Upper lobe of left lung (tissue), 6 donors: ENCODE results near the gene CLMN. TPM values are rescaled to one million over a fixed set of nuclear protein-coding genes. Genes with fewer than 3 reads are reported as not detected.
A peak's percentile ranks its signal among the peaks of the same experiment; 100 is the strongest.

Source experiments
- ATAC-seq, 2 donors: fragments of 200-7000 bp; cut with Tn5 transposase; one replicate each; pipeline ENCODE4 v1.9.1; 2022; ENCODE audit warnings: mild to moderate bottlenecking in 2 of 2, moderate library complexity in 2 of 2; ENCODE audit not compliant: low FRiP score in 2 of 2
- DNase-seq, 2 donors: peaks; one replicate each; pipeline ENCODE4 v3.0.0-alpha.2; 2019 to 2020
- H3K27ac ChIP-seq, 4 donors: fragments of 200-600 bp; sonication (generic); one replicate each; pipeline ENCODE4 v1.5.1; 2016 to 2019
- H3K27me3 ChIP-seq, 4 donors: fragments of 200-600 bp; sonication (generic); one replicate each; pipeline ENCODE4 v1.5.1; 2017 to 2019
- H3K36me3 ChIP-seq, 4 donors: fragments of 200-600 bp; sonication (generic); one replicate each; pipeline ENCODE4 v1.5.1; 2016 to 2019
- H3K4me1 ChIP-seq, 4 donors: fragments of 200-600 bp; sonication (generic); one replicate each; pipeline ENCODE4 v1.5.1; 2018 to 2019
- H3K4me3 ChIP-seq, 4 donors: fragments of 200-600 bp; sonication (generic); one replicate each; pipeline ENCODE4 v1.5.1; 2017 to 2019; ENCODE audit warnings: mild to moderate bottlenecking in 2 of 4, moderate library complexity in 1 of 4
- H3K9me3 ChIP-seq, 4 donors: fragments of 200-600 bp; sonication (generic); one replicate each; pipeline ENCODE4 v1.5.1; 2018 to 2019
- CTCF ChIP-seq, 6 experiments: fragments of 450-650 bp in 4 of 6; fragments of 200-600 bp in 2 of 6; sonication (generic) in 2 of 6; IDR thresholded peaks; one replicate each; pipeline ENCODE4 v1.5.1; 2016 to 2019; ENCODE audit warnings: antibody characterized with exemption in 6 of 6
- EP300 ChIP-seq, 4 donors: sonication (generic); formaldehyde crosslinking; IDR thresholded peaks; one replicate each; pipeline ENCODE4 v1.5.1; 2017; ENCODE audit warnings: antibody characterized with exemption in 4 of 4, control low read depth in 2 of 4
- POLR2A ChIP-seq, 4 donors: fragments of 450-650 bp; IDR thresholded peaks; one replicate each; pipeline ENCODE4 v1.5.1; 2016 to 2017; ENCODE audit warnings: antibody characterized with exemption in 4 of 4, mild to moderate bottlenecking in 2 of 4
- POLR2AphosphoS5 ChIP-seq, 2 donors: sonication (generic); formaldehyde crosslinking; IDR thresholded peaks; one replicate each; pipeline ENCODE4 v1.5.1; 2017; ENCODE audit warnings: antibody characterized with exemption in 2 of 2
- WGBS, 2 donors: methylation state at CpG; one replicate each; pipeline ENCODE4 v1.1.5; 2017 to 2018; 5-methylcytosine and 5-hydroxymethylcytosine counted together
- total RNA-seq, 6 donors: library from RNA; depleted of rRNA in 4 of 6; stranded (reverse); fragments of >200 nt in 4 of 6; gene quantifications; one replicate each; pipeline versions ENCODE4 v1.1.0 to v1.2.1, GENCODE V29; 2016 to 2021
- donor health status: DM: no; HTN: no; CAD: no; lungs with moderate emphysema.
- donor health status: DM: no; HTN: yes; CAD: no; lungs with severe emphysema.

The CLMN gene
- total RNA-seq, 6 donors from 2014 or later, result 9.7 to 35.5 (median 18.8) TPM

GRCh38 chr14:95257521-95257920 lies 62.2 kb downstream of the CLMN start:
- no peak for ATAC-seq
- 90 to 94% methylated on average over 11 of the region's 11 CpGs for WGBS, 2 donors
- Histone ChIP-seq H3K4me3 (no peak overlapping the region), H3K27ac (no peak overlapping the region), H3K27me3 (no peaks in the 10 kb centered on the region), H3K9me3 (no peaks in the 10 kb centered on the region), H3K36me3 (no peaks in the 10 kb centered on the region), H3K4me1 (peaks cover 5 to 12% (median 6%) of the 10 kb centered on the region in 4 donors)
- no peak for DNase-seq
- TF ChIP-seq CTCF (IDR thresholded peaks at IDR 0.05), result no peak
- TF ChIP-seq POLR2AphosphoS5 (IDR thresholded peaks at IDR 0.05), result no peak
- no peak for TF ChIP-seq POLR2A (IDR thresholded peaks at IDR 0.05)
- no peak for TF ChIP-seq EP300 (IDR thresholded peaks at IDR 0.05)

GRCh38 chr14:95256776-95257060 lies 63.0 kb downstream of the CLMN start:
- no peaks in the 10 kb centered on the region for H3K36me3 ChIP-seq
- H3K27ac ChIP-seq, result no peak overlapping the region
- no peak for ATAC-seq
- H3K9me3 ChIP-seq, result no peaks in the 10 kb centered on the region
- no peak for DNase-seq
- TF ChIP-seq POLR2A (IDR thresholded peaks at IDR 0.05) (no peak), EP300 (IDR thresholded peaks at IDR 0.05) (no peak), CTCF (IDR thresholded peaks at IDR 0.05) (no peak), POLR2AphosphoS5 (IDR thresholded peaks at IDR 0.05) (no peak)
- no peak overlapping the region for H3K4me3 ChIP-seq
- H3K4me1 ChIP-seq, result peaks cover 5 to 12% (median 6%) of the 10 kb centered on the region in 4 donors
- 86 to 87% methylated on average over 3 of the region's 3 CpGs for WGBS, 2 donors
- H3K27me3 ChIP-seq, result no peaks in the 10 kb centered on the region

GRCh38 chr14:95256002-95256775 lies 63.5 kb downstream of the CLMN start:
- H3K27ac ChIP-seq, result no peak overlapping the region
- no peak overlapping the region for H3K4me3 ChIP-seq
- no peak for TF ChIP-seq POLR2AphosphoS5 (IDR thresholded peaks at IDR 0.05)
- no peak for TF ChIP-seq POLR2A (IDR thresholded peaks at IDR 0.05)
- TF ChIP-seq EP300 (IDR thresholded peaks at IDR 0.05), result no peak
- H3K4me1 ChIP-seq, result peaks cover 5 to 12% (median 6%) of the 10 kb centered on the region in 4 donors
- ATAC-seq, result no peak
- no peaks in the 10 kb centered on the region for H3K36me3 ChIP-seq
- no peaks in the 10 kb centered on the region for H3K27me3 ChIP-seq
- 75 to 77% methylated on average over 15 of the region's 15 CpGs for WGBS, 2 donors
- no peaks in the 10 kb centered on the region for H3K9me3 ChIP-seq
- DNase-seq, result peak in 1 of 2 donors; percentile 29

- ATAC-seq (peak; percentile 60 to 80), DNase-seq (peak in 1 of 2 donors; percentile 84)
- Histone ChIP-seq H3K27me3 (no peaks in the 10 kb centered on the region), H3K36me3 (no peaks in the 10 kb centered on the region), H3K27ac (no peak overlapping the region), H3K4me1 (peaks cover 5 to 12% (median 6%) of the 10 kb centered on the region in 4 donors), H3K4me3 (no peak overlapping the region), H3K9me3 (no peaks in the 10 kb centered on the region)
- TF ChIP-seq POLR2AphosphoS5 (IDR thresholded peaks at IDR 0.05) (no peak), CTCF (IDR thresholded peaks at IDR 0.05) (no peak), EP300 (IDR thresholded peaks at IDR 0.05) (no peak), POLR2A (IDR thresholded peaks at IDR 0.05) (no peak)
- 30% methylated on average over 6 of the region's 6 CpGs for WGBS, 2 donors
Measured at GRCh38 chr14:95255487-95255886, 64.2 kb downstream of the CLMN start.

- Histone ChIP-seq H3K9me3 (no peaks in the 10 kb centered on the region), H3K4me3 (no peak overlapping the region), H3K4me1 (peaks cover 5 to 12% (median 6%) of the 10 kb centered on the region in 4 donors), H3K36me3 (no peaks in the 10 kb centered on the region), H3K27ac (no peak overlapping the region), H3K27me3 (no peaks in the 10 kb centered on the region)
- TF ChIP-seq EP300 (IDR thresholded peaks at IDR 0.05) (no peak), POLR2A (IDR thresholded peaks at IDR 0.05) (no peak), CTCF (IDR thresholded peaks at IDR 0.05) (no peak), POLR2AphosphoS5 (IDR thresholded peaks at IDR 0.05) (no peak)
- 88 to 89% methylated on average over 4 of the region's 4 CpGs for WGBS, 2 donors
- DNase-seq, result no peak
- no peak for ATAC-seq
Measured at GRCh38 chr14:95255013-95255412, 64.7 kb downstream of the CLMN start.
